Mesothelial cell of epicardium (in vitro differentiated cells): ENCODE data around the gene SYT13. TPM values are rescaled to one million over a fixed set of nuclear protein-coding genes. Genes with fewer than 3 reads are reported as not detected.

Source experiments
- DNase-seq, 2 experiments: peaks; one replicate each; pipeline ENCODE4 v3.0.0; 2021; ENCODE audit warnings: low spot score in 2 of 2; ENCODE audit not compliant: unreplicated experiment in 2 of 2
- H3K27ac Mint-ChIP-seq: 2 replicates; pipeline ENCODE4 v1.8.0; 2021; ENCODE audit warnings: mixed read lengths
- H3K27me3 Mint-ChIP-seq: 2 replicates; pipeline ENCODE4 v1.8.0; 2021; ENCODE audit warnings: low read depth, mixed read lengths
- H3K36me3 Mint-ChIP-seq: 2 replicates; pipeline ENCODE4 v1.8.0; 2021; ENCODE audit warnings: mixed read lengths
- H3K4me1 Mint-ChIP-seq: 2 replicates; pipeline ENCODE4 v1.8.0; 2021; ENCODE audit warnings: mixed read lengths
- H3K4me3 Mint-ChIP-seq: 2 replicates; pipeline ENCODE4 v1.8.0; 2021; ENCODE audit warnings: mild to moderate bottlenecking, moderate library complexity, mixed read lengths
- H3K9me3 Mint-ChIP-seq: 2 replicates; pipeline ENCODE4 v1.8.0; 2021; ENCODE audit warnings: mixed read lengths
- total RNA-seq: library from RNA; stranded (reverse); gene quantifications from 3 replicates; pipeline ENCODE4 v1.2.1, GENCODE V29; 2021
- TF ChIP-seq, protein P1 (sequence below): fragments of 200-600 bp; sonication (generic); IDR thresholded peaks from one replicate; pipeline ENCODE4 v1.5.0; 2021; ENCODE audit warnings: antibody characterized with exemption; ENCODE audit not compliant: unreplicated experiment

The SYT13 gene
- total RNA-seq, 1 donor from 2014 or later, result 6.8 TPM

DNA sequence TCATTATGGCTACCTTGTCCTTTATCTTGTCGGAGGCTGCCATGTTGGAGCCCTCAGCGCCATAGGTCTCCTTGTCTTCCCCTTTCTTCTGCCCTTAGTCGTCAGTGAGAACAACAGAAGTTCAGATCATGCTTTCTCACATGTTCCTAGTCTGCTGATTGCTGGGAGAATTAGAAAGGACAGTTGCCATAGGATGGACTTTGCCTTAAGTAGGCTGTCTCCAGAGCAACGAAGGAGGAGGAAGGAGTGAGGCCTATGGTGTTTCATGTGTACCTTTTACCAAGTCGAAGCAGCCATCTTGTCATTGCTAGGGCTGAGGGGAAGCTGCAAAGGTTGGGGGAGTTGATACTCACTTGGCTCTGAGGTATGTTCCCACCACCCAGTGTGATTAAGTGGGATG, 62.6 kb downstream of the SYT13 start:
- Mint-ChIP-seq H3K9me3 (no peaks in the 10 kb centered on the region), H3K4me3 (no peak overlapping the region), H3K4me1 (no peaks in the 10 kb centered on the region), H3K27ac (no peak overlapping the region), H3K36me3 (peaks cover 75% of the 10 kb centered on the region), H3K27me3 (no peaks in the 10 kb centered on the region)
- TF ChIP-seq, protein P1, sequence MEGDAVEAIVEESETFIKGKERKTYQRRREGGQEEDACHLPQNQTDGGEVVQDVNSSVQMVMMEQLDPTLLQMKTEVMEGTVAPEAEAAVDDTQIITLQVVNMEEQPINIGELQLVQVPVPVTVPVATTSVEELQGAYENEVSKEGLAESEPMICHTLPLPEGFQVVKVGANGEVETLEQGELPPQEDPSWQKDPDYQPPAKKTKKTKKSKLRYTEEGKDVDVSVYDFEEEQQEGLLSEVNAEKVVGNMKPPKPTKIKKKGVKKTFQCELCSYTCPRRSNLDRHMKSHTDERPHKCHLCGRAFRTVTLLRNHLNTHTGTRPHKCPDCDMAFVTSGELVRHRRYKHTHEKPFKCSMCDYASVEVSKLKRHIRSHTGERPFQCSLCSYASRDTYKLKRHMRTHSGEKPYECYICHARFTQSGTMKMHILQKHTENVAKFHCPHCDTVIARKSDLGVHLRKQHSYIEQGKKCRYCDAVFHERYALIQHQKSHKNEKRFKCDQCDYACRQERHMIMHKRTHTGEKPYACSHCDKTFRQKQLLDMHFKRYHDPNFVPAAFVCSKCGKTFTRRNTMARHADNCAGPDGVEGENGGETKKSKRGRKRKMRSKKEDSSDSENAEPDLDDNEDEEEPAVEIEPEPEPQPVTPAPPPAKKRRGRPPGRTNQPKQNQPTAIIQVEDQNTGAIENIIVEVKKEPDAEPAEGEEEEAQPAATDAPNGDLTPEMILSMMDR, result no peak
- no peak for DNase-seq

DNA sequence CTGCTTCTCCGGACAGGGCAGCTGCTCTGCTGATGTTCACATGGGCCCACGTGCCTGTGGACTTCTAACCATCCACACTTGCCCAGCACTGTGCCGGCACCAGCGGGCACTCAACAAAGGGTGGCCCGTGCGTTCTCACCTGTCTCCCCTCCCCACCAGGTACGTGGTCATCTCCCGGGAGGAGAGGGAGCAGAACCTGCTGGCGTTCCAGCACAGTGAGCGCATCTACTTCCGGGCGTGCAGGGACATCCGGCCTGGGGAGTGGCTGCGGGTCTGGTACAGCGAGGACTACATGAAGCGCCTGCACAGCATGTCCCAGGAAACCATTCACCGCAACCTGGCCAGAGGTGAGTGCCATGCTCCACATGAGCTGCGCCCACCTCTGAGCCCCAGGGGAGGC, 66.7 kb downstream of the SYT13 start:
- TF ChIP-seq, protein P1, result no peak
- no peak for DNase-seq
- no peak overlapping the region for H3K4me3 Mint-ChIP-seq
- H3K4me1 Mint-ChIP-seq, result peaks cover 5% of the 10 kb centered on the region
- peaks cover 52% of the 10 kb centered on the region for H3K36me3 Mint-ChIP-seq
- no peak overlapping the region for H3K27ac Mint-ChIP-seq
- no peaks in the 10 kb centered on the region for H3K9me3 Mint-ChIP-seq
- no peaks in the 10 kb centered on the region for H3K27me3 Mint-ChIP-seq

DNA sequence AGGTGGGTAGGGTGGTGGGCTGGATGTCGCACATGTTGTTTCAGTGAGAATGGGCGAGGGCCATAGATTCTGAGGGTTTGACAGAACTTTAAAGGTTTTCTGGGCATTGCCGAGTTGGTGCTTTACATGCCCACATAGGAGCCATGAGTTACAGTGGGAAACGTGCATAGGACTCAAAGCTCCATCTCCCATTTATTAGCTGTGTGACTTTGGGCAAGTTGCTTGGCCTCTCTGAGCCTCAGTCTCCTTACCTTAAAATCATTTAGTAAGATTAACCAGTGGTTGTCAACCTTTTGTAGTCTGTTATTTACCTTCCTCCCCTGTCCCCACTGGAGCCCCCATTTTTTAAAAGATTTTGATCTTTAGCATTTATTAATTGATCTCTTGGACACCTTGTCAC, 67.4 kb downstream of the SYT13 start:
- Mint-ChIP-seq H3K4me1 (peaks cover 5% of the 10 kb centered on the region), H3K4me3 (no peak overlapping the region), H3K36me3 (peaks cover 46% of the 10 kb centered on the region), H3K9me3 (no peaks in the 10 kb centered on the region), H3K27me3 (no peaks in the 10 kb centered on the region), H3K27ac (no peak overlapping the region)
- DNase-seq, result no peak
- TF ChIP-seq, protein P1, result no peak

DNA sequence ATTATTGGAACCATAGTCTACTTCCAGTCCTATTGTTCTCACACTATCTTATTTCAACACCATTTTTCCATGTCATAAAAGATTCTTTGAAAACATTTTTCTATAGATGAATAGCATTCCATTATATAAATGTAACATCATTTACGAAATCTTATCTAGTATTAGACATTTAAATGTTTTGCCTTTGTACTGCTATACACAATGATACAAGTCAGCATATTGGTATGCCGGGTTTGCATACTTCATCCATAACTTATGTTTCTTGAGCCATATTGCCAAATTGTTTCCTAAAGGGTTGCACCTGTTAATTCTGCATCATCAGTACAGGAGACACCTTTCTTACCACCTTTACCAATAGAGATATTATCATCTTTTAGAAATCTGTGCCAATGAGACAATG, 68.2 kb downstream of the SYT13 start:
- H3K9me3 Mint-ChIP-seq, result no peaks in the 10 kb centered on the region
- TF ChIP-seq, protein P1, result no peak
- H3K4me3 Mint-ChIP-seq, result no peak overlapping the region
- DNase-seq, result no peak
- no peaks in the 10 kb centered on the region for H3K27me3 Mint-ChIP-seq
- H3K36me3 Mint-ChIP-seq, result peaks cover 45% of the 10 kb centered on the region
- peaks cover 5% of the 10 kb centered on the region for H3K4me1 Mint-ChIP-seq
- H3K27ac Mint-ChIP-seq, result no peak overlapping the region

DNA sequence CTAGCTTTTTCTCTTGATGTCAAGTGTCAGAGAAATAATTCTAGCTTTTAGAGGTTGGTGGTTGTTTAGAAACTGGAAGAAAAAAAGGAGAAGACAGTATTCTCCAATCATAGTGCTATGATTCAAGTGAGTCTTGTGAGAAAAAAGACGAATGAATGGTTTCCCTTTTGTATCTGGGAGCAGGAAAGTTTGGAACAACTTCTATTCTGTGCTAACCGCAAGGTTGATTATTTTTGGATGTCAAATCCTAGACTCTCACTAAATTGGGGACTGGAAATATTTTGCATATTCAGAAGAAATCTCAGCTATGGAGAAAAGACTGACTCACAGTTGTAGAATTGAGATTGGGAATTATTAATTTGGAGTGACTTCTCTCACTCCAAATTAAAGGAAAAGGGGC, 69.2 kb downstream of the SYT13 start:
- peaks cover 5% of the 10 kb centered on the region for H3K4me1 Mint-ChIP-seq
- no peak for DNase-seq
- H3K9me3 Mint-ChIP-seq, result no peaks in the 10 kb centered on the region
- peaks cover 39% of the 10 kb centered on the region for H3K36me3 Mint-ChIP-seq
- TF ChIP-seq, protein P1, result no peak
- H3K27me3 Mint-ChIP-seq, result no peaks in the 10 kb centered on the region
- H3K4me3 Mint-ChIP-seq, result no peak overlapping the region
- no peak overlapping the region for H3K27ac Mint-ChIP-seq

DNA sequence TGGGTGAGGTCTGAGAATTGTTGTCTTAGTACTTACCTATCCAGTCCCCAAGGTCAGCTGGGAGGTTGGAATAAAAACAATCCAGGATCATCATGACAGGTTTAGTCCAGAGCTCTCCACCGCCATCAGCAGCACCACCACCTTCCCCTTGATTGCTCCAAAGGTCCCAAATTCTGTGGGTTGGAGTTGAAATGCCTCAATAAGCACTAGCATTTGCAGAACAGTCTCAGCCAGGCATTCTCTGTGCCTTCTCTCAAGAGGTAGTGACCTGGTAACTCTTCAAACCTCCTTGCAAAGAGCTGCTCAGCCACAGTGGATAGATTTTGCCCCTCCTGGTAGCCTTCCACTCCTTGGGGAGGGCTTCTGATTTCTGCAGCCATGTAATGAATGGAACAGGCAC, 70.1 kb downstream of the SYT13 start:
- no peak for DNase-seq
- Mint-ChIP-seq H3K4me1 (peaks cover 5% of the 10 kb centered on the region), H3K9me3 (no peaks in the 10 kb centered on the region), H3K4me3 (no peak overlapping the region), H3K36me3 (peaks cover 31% of the 10 kb centered on the region), H3K27ac (no peak overlapping the region), H3K27me3 (no peaks in the 10 kb centered on the region)
- TF ChIP-seq, protein P1, result no peak
